ENCODE measurements around the gene KCNQ1.

- TF ChIP-seq EZH2 (IDR thresholded peaks at IDR 0.05; ENCODE audit: borderline replicate concordance, low read depth, low read length, severe bottlenecking) = no peak
- TF ChIP-seq, protein P1, sequence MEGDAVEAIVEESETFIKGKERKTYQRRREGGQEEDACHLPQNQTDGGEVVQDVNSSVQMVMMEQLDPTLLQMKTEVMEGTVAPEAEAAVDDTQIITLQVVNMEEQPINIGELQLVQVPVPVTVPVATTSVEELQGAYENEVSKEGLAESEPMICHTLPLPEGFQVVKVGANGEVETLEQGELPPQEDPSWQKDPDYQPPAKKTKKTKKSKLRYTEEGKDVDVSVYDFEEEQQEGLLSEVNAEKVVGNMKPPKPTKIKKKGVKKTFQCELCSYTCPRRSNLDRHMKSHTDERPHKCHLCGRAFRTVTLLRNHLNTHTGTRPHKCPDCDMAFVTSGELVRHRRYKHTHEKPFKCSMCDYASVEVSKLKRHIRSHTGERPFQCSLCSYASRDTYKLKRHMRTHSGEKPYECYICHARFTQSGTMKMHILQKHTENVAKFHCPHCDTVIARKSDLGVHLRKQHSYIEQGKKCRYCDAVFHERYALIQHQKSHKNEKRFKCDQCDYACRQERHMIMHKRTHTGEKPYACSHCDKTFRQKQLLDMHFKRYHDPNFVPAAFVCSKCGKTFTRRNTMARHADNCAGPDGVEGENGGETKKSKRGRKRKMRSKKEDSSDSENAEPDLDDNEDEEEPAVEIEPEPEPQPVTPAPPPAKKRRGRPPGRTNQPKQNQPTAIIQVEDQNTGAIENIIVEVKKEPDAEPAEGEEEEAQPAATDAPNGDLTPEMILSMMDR (IDR thresholded peaks at IDR 0.05; ENCODE audit: borderline replicate concordance, extremely low read depth, low read length, poor library complexity, severe bottlenecking) = no peak
Measured at GRCh38 chr11:2509481-2510001, 64.7 kb downstream of the KCNQ1 start.
